HG03025 (cell line): ENCODE results near the gene SERP1.

Experiments used
- ATAC-seq: cut with Tn5 transposase; IDR thresholded peaks from one replicate; pipeline ENCODE4 v1.9.1; 2021; ENCODE audit warnings: mild to moderate bottlenecking, moderate library complexity; ENCODE audit not compliant: unreplicated experiment, low FRiP score

SERP1 gene

GRCh38 chr3:150494411-150494977 lies 51.8 kb downstream of the SERP1 start:
- no peak for ATAC-seq
